Adipocyte (in vitro differentiated cells): ENCODE measurements around the gene EHMT1.

Experiments
- DNase-seq: peaks from one replicate; pipeline ENCODE4 v3.0.0-alpha.2; 2015; ENCODE audit warnings: low read depth
- H3K27me3 ChIP-seq: replicated peaks from 2 replicates; pipeline ENCODE4 v1.7.0; 2013; ENCODE audit warnings: mild to moderate bottlenecking, low read length, moderate library complexity; ENCODE audit not compliant: control insufficient read depth, insufficient read depth
- H3K36me3 ChIP-seq: 2 replicates; pipeline ENCODE4 v1.7.0; 2013; ENCODE audit warnings: low read length, mild to moderate bottlenecking, moderate library complexity; ENCODE audit not compliant: control insufficient read depth, insufficient read depth, severe bottlenecking
- H3K4me1 ChIP-seq: 2 replicates; pipeline ENCODE4 v1.7.0; 2013; ENCODE audit warnings: mild to moderate bottlenecking, low read length, moderate library complexity; ENCODE audit not compliant: control insufficient read depth, insufficient read depth
- H3K4me3 ChIP-seq: 2 replicates; pipeline ENCODE4 v1.7.0; 2013; ENCODE audit warnings: mild to moderate bottlenecking, low read length, moderate library complexity
- H3K9ac ChIP-seq: 2 replicates; pipeline ENCODE4 v1.7.0; 2013; ENCODE audit warnings: mild to moderate bottlenecking, low read length, moderate library complexity
- H3K9me3 ChIP-seq: 2 replicates; pipeline ENCODE4 v1.7.0; 2013; ENCODE audit warnings: mild to moderate bottlenecking, low read length, moderate library complexity; ENCODE audit not compliant: control insufficient read depth

EHMT1 gene

DNA sequence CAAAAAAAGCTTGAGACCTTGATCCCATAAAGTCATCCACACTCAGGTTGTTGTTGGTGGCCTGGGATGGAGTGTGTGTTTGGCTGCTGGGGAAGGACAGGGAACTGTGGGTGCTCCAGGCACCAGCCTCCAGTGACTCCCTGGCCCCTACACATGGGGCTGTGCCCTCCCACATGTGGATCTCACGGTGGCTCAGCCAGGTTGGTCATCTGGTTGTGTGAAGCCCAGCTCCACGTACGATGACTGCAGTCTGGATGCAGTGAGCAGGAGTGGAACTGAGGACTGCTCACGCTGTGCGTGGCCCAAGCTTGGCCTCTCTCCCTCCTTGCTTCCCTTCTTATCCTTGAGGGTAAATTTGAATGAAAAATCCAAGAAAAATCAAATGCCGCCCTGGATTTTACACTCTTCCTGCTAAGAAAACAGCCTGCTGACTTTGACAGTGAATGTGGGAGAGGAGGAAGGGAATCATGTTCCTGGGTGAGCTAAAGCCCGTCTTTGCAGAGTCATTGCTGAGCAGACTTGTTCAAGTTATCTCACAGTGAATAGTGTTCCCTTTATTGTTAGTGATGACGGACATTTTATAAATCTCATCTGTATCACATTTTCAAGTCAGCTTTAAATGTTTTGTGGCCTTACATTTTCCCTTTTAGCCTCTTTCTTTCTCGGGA lies 193.7 kb downstream of the EHMT1 start:
- no peak overlapping the region for H3K9ac ChIP-seq
- peaks cover 63% of the 10 kb centered on the region for H3K36me3 ChIP-seq
- H3K27me3 ChIP-seq: no peaks in the 10 kb centered on the region
- no peak for DNase-seq
- H3K4me3 ChIP-seq: no peak overlapping the region
- no peaks in the 10 kb centered on the region for H3K4me1 ChIP-seq
- H3K9me3 ChIP-seq: no peaks in the 10 kb centered on the region

GRCh38 chr9:137813167-137813566 lies 194.4 kb downstream of the EHMT1 start:
- Histone ChIP-seq H3K9ac (no peak overlapping the region), H3K27me3 (no peaks in the 10 kb centered on the region), H3K4me3 (no peak overlapping the region), H3K36me3 (peaks cover 70% of the 10 kb centered on the region), H3K9me3 (no peaks in the 10 kb centered on the region), H3K4me1 (no peaks in the 10 kb centered on the region)
- DNase-seq: no peak

DNA sequence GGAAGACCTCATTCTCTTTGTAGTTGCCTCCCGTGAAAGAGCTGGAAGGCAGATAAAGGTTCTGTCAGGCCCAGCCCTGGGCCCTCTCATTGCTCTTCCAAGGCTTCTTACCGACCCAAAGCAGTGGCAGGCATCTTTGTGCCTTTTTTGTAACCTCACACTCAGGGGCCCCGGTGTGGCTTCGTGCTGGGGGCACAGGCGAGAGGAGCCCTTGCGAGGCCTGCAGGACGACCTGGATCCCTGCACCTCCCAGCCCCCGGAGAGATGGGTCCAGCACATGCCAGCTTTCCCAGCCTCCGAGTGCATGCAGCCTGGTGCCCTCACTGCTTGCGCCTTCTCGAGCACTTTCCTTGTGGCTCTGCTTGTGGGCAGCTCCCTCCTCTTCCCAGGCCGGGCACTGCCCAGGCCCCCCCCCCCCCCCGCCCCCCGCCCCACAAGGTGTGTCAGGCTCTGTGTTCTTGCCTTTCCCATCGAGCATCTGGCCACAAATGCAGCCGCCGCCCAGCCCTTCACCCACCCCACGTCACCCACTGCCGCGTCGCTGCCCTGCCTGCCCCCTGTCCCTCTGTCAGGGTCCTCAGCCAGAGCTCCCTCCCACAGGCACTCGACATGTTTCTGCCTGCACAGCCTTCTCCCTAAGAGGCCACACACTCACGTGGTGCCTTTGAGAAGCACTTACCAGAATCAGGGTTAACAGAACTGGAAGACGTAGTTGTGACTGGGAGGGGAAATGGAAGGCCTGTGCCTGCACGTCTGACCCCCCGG lies 195.0 kb downstream of the EHMT1 start:
- Histone ChIP-seq H3K36me3 (peaks cover 73% of the 10 kb centered on the region), H3K27me3 (no peaks in the 10 kb centered on the region), H3K4me3 (no peak overlapping the region), H3K4me1 (no peaks in the 10 kb centered on the region), H3K9me3 (no peaks in the 10 kb centered on the region), H3K9ac (no peak overlapping the region)
- no peak for DNase-seq

- Histone ChIP-seq H3K4me3 (no peak overlapping the region), H3K36me3 (peaks cover 68% of the 10 kb centered on the region), H3K4me1 (no peaks in the 10 kb centered on the region), H3K9ac (no peak overlapping the region), H3K27me3 (no peaks in the 10 kb centered on the region), H3K9me3 (no peaks in the 10 kb centered on the region)
- DNase-seq: no peak
These were observed 195.6 kb downstream of the EHMT1 start for GRCh38 chr9:137814436-137814835.

- Histone ChIP-seq H3K36me3 (peaks cover 66% of the 10 kb centered on the region), H3K27me3 (no peaks in the 10 kb centered on the region), H3K4me3 (no peak overlapping the region), H3K4me1 (no peaks in the 10 kb centered on the region), H3K9ac (no peak overlapping the region), H3K9me3 (no peaks in the 10 kb centered on the region)
- DNase-seq: no peak
These were observed 196.0 kb downstream of the EHMT1 start for GRCh38 chr9:137814841-137815240.

- peaks cover 74% of the 10 kb centered on the region for H3K36me3 ChIP-seq
- DNase-seq: no peak
These were observed 196.8 kb downstream of the EHMT1 start for GRCh38 chr9:137815256-137816255.

GRCh38 chr9:137816531-137817235 lies 197.9 kb downstream of the EHMT1 start:
- H3K27me3 ChIP-seq: no peaks in the 10 kb centered on the region
- no peak overlapping the region for H3K9ac ChIP-seq
- DNase-seq: no peak
- H3K4me3 ChIP-seq: no peak overlapping the region
- no peaks in the 10 kb centered on the region for H3K9me3 ChIP-seq
- peaks cover 78% of the 10 kb centered on the region for H3K36me3 ChIP-seq
- H3K4me1 ChIP-seq: no peaks in the 10 kb centered on the region

More at GRCh38 chr9:137815256-137816255, 196.8 kb downstream of the EHMT1 start:
- Histone ChIP-seq H3K9me3 (no peaks in the 10 kb centered on the region), H3K9ac (no peak overlapping the region), H3K4me3 (no peak overlapping the region), H3K4me1 (no peaks in the 10 kb centered on the region), H3K27me3 (no peaks in the 10 kb centered on the region)

DNA sequence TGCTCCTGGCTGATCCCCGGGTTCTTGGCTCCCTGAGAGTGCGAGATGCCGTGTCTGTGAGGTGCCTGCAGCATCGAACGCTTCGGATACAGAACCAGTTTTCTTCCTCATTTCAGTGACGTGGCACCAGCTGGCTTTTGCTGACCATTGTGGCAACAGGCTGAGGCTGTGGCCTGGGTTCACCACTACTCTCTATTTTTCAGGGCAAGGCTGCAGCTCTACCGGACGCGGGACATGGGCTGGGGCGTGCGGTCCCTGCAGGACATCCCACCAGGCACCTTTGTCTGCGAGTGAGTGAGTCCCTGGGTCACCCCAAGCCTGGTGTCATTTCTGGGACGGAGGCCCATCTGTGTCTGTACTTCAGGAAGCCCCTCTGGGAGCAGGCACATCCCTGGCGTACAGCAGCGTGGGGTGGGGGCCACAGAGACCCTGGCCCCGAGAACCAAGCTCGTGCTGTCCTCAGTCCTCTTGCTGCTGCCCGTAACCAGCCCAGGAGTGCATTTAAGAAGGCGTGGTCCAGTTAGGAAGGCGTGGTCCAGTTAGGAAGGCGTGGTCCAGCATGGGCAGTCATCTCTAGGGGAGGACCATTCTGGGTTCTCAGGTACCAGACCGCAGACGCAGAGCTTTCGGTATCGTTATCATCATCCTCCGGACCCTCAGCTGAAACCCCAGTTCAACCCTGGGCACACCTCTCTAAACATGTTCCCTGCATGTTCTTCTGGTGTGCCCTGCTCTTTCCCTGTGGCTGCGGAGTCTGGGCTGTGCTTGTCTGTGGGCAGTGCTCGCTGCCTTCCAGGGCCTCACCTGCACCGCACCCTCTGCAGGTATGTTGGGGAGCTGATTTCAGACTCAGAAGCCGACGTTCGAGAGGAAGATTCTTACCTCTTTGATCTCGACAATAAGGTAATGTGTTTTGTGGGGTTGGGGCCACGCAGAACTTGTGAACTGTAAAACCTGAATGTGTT lies 198.7 kb downstream of the EHMT1 start:
- Histone ChIP-seq H3K36me3 (peaks cover 80% of the 10 kb centered on the region), H3K9me3 (no peaks in the 10 kb centered on the region), H3K4me3 (no peak overlapping the region), H3K27me3 (no peaks in the 10 kb centered on the region), H3K4me1 (no peaks in the 10 kb centered on the region), H3K9ac (no peak overlapping the region)
- no peak for DNase-seq

DNA sequence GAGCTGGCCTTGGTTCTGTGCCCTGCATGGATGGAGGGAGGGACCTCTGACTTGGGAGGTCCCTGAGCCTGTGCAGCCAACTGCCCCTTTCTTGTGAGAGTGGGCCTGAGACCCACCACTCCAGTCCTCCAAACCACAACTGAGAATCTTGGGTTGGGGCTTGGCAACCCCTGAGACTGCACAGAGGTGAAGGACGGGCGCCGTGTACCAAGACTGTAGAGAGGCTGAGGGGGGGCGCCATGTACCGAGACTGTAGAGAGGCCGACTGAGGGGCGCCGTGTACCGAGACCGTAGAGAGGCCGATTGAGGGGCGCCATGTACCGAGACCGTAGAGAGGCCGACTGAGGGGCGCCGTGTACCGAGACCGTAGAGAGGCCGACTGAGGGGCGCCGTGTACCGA lies 199.5 kb downstream of the EHMT1 start:
- H3K4me1 ChIP-seq: no peaks in the 10 kb centered on the region
- H3K36me3 ChIP-seq: peaks cover 72% of the 10 kb centered on the region
- H3K9me3 ChIP-seq: no peaks in the 10 kb centered on the region
- H3K27me3 ChIP-seq: no peaks in the 10 kb centered on the region
- H3K4me3 ChIP-seq: no peak overlapping the region
- no peak overlapping the region for H3K9ac ChIP-seq
- no peak for DNase-seq
